ENCODE measurements around the gene IFNLR1. TPM values are rescaled to one million over a fixed set of nuclear protein-coding genes. Genes with fewer than 3 reads are reported as not detected.
A peak's percentile ranks its signal among the peaks of the same experiment; 100 is the strongest.

The IFNLR1 gene
- 1.2 TPM for polyA plus RNA-seq (2013, experiment 1 of 4)
- polyA plus RNA-seq (2013, experiment 2 of 4), result 1.2 TPM
- polyA plus RNA-seq (2013, experiment 3 of 4), result 0.85 TPM
- polyA plus RNA-seq (2013, experiment 4 of 4), result 0.81 TPM

- Histone ChIP-seq H3K27me3 (ENCODE audit: control insufficient read depth, insufficient read depth, low read length, poor library complexity, severe bottlenecking) (peaks cover 37% of the 10 kb centered on the region), H3K27ac (ENCODE audit: insufficient read depth, low read depth, low read length, poor library complexity, severe bottlenecking) (no peak within 1 kb of the TSS), H3K36me3 (ENCODE audit: control insufficient read depth, insufficient read depth, low read length) (no peaks in the 10 kb centered on the region), H3K4me3 (ENCODE audit: insufficient read depth, low read depth, low read length) (peak within 1 kb of the TSS; percentile 49), H3K4me1 (ENCODE audit: control insufficient read depth, insufficient read depth, low read length) (no peaks in the 10 kb centered on the region), H3K9me3 (ENCODE audit: control insufficient read depth, low read length) (no peaks in the 10 kb centered on the region)
- WGBS, 2 experiments, result 1% methylated on average over 72 to 74 of the region's 74 CpGs
Observed at GRCh38 chr1:24186993-24187790, at the start of gene IFNLR1. TSS of gene IFNLR1 (minus strand) at chr1:24187289. CDS start at chr1:24187248, 41 bp downstream.

GRCh38 chr1:24235921-24236788 is 49.1 kb upstream of the IFNLR1 start:
- Histone ChIP-seq H3K9me3 (ENCODE audit: control insufficient read depth, low read length) (no peaks in the 10 kb centered on the region), H3K36me3 (ENCODE audit: control insufficient read depth, insufficient read depth, low read length) (no peaks in the 10 kb centered on the region), H3K27me3 (ENCODE audit: control insufficient read depth, insufficient read depth, low read length, poor library complexity, severe bottlenecking) (no peaks in the 10 kb centered on the region), H3K27ac (ENCODE audit: insufficient read depth, low read depth, low read length, poor library complexity, severe bottlenecking) (no peak overlapping the region), H3K4me3 (ENCODE audit: insufficient read depth, low read depth, low read length) (no peak overlapping the region), H3K4me1 (ENCODE audit: control insufficient read depth, insufficient read depth, low read length) (no peaks in the 10 kb centered on the region)
- WGBS, 2 experiments, result 69 to 71% methylated on average over 17 of the region's 17 CpGs

- no peaks in the 10 kb centered on the region for H3K27me3 ChIP-seq (ENCODE audit: control insufficient read depth, insufficient read depth, low read length, poor library complexity, severe bottlenecking)
Observed at GRCh38 chr1:24233684-24234600, 46.9 kb upstream of the IFNLR1 start.

GRCh38 chr1:24231701-24232100 is 44.6 kb upstream of the IFNLR1 start:
- Histone ChIP-seq H3K27me3 (ENCODE audit: control insufficient read depth, insufficient read depth, low read length, poor library complexity, severe bottlenecking) (no peaks in the 10 kb centered on the region), H3K9me3 (ENCODE audit: control insufficient read depth, low read length) (no peaks in the 10 kb centered on the region), H3K4me3 (ENCODE audit: insufficient read depth, low read depth, low read length) (no peak overlapping the region), H3K27ac (ENCODE audit: insufficient read depth, low read depth, low read length, poor library complexity, severe bottlenecking) (no peak overlapping the region), H3K36me3 (ENCODE audit: control insufficient read depth, insufficient read depth, low read length) (no peaks in the 10 kb centered on the region), H3K4me1 (ENCODE audit: control insufficient read depth, insufficient read depth, low read length) (no peaks in the 10 kb centered on the region)
- 95 to 99% methylated on average over 3 of the region's 3 CpGs for WGBS, 2 experiments

More at GRCh38 chr1:24233684-24234600, 46.9 kb upstream of the IFNLR1 start:
- no peak overlapping the region for H3K4me3 ChIP-seq (ENCODE audit: insufficient read depth, low read depth, low read length)
- H3K36me3 ChIP-seq (ENCODE audit: control insufficient read depth, insufficient read depth, low read length), result no peaks in the 10 kb centered on the region
- H3K4me1 ChIP-seq (ENCODE audit: control insufficient read depth, insufficient read depth, low read length), result no peaks in the 10 kb centered on the region
- no peaks in the 10 kb centered on the region for H3K9me3 ChIP-seq (ENCODE audit: control insufficient read depth, low read length)
- WGBS, 2 experiments, result 72 to 79% methylated on average over 8 to 9 of the region's 9 CpGs
- no peak overlapping the region for H3K27ac ChIP-seq (ENCODE audit: insufficient read depth, low read depth, low read length, poor library complexity, severe bottlenecking)

GRCh38 chr1:24228311-24228710 is 41.2 kb upstream of the IFNLR1 start:
- no peak overlapping the region for H3K4me3 ChIP-seq (ENCODE audit: insufficient read depth, low read depth, low read length)
- no peaks in the 10 kb centered on the region for H3K4me1 ChIP-seq (ENCODE audit: control insufficient read depth, insufficient read depth, low read length)
- 96% methylated on average over 4 of the region's 4 CpGs for WGBS, 2 experiments
- H3K9me3 ChIP-seq (ENCODE audit: control insufficient read depth, low read length), result no peaks in the 10 kb centered on the region
- H3K27ac ChIP-seq (ENCODE audit: insufficient read depth, low read depth, low read length, poor library complexity, severe bottlenecking), result no peak overlapping the region
- no peaks in the 10 kb centered on the region for H3K27me3 ChIP-seq (ENCODE audit: control insufficient read depth, insufficient read depth, low read length, poor library complexity, severe bottlenecking)
- H3K36me3 ChIP-seq (ENCODE audit: control insufficient read depth, insufficient read depth, low read length), result no peaks in the 10 kb centered on the region

GRCh38 chr1:24226749-24227148 is 39.7 kb upstream of the IFNLR1 start:
- 91 to 94% methylated on average over 5 of the region's 5 CpGs for WGBS, 2 experiments
- Histone ChIP-seq H3K4me1 (ENCODE audit: control insufficient read depth, insufficient read depth, low read length) (no peaks in the 10 kb centered on the region), H3K36me3 (ENCODE audit: control insufficient read depth, insufficient read depth, low read length) (no peaks in the 10 kb centered on the region), H3K9me3 (ENCODE audit: control insufficient read depth, low read length) (no peaks in the 10 kb centered on the region), H3K4me3 (ENCODE audit: insufficient read depth, low read depth, low read length) (no peak overlapping the region), H3K27me3 (ENCODE audit: control insufficient read depth, insufficient read depth, low read length, poor library complexity, severe bottlenecking) (no peaks in the 10 kb centered on the region), H3K27ac (ENCODE audit: insufficient read depth, low read depth, low read length, poor library complexity, severe bottlenecking) (no peak overlapping the region)

GRCh38 chr1:24224761-24225160 is 37.7 kb upstream of the IFNLR1 start:
- no peak overlapping the region for H3K27ac ChIP-seq (ENCODE audit: insufficient read depth, low read depth, low read length, poor library complexity, severe bottlenecking)
- H3K4me1 ChIP-seq (ENCODE audit: control insufficient read depth, insufficient read depth, low read length), result no peaks in the 10 kb centered on the region
- H3K36me3 ChIP-seq (ENCODE audit: control insufficient read depth, insufficient read depth, low read length), result no peaks in the 10 kb centered on the region
- no peak overlapping the region for H3K4me3 ChIP-seq (ENCODE audit: insufficient read depth, low read depth, low read length)
- no peaks in the 10 kb centered on the region for H3K27me3 ChIP-seq (ENCODE audit: control insufficient read depth, insufficient read depth, low read length, poor library complexity, severe bottlenecking)
- WGBS, 2 experiments, result 87 to 88% methylated on average over 3 of the region's 4 CpGs
- no peaks in the 10 kb centered on the region for H3K9me3 ChIP-seq (ENCODE audit: control insufficient read depth, low read length)

- no peak overlapping the region for H3K4me3 ChIP-seq (ENCODE audit: insufficient read depth, low read depth, low read length)
- 92 to 95% methylated on average over 2 of the region's 2 CpGs for whole genome bisulfite sequencing, 2 experiments
- no peaks in the 10 kb centered on the region for H3K27me3 ChIP-seq (ENCODE audit: control insufficient read depth, insufficient read depth, low read length, poor library complexity, severe bottlenecking)
- no peak overlapping the region for H3K27ac ChIP-seq (ENCODE audit: insufficient read depth, low read depth, low read length, poor library complexity, severe bottlenecking)
- no peaks in the 10 kb centered on the region for H3K36me3 ChIP-seq (ENCODE audit: control insufficient read depth, insufficient read depth, low read length)
- no peaks in the 10 kb centered on the region for H3K9me3 ChIP-seq (ENCODE audit: control insufficient read depth, low read length)
- H3K4me1 ChIP-seq (ENCODE audit: control insufficient read depth, insufficient read depth, low read length), result no peaks in the 10 kb centered on the region
Observed at GRCh38 chr1:24224086-24224485, 37.0 kb upstream of the IFNLR1 start.

GRCh38 chr1:24222793-24223192 is 35.7 kb upstream of the IFNLR1 start:
- Histone ChIP-seq H3K27me3 (ENCODE audit: control insufficient read depth, insufficient read depth, low read length, poor library complexity, severe bottlenecking) (no peaks in the 10 kb centered on the region), H3K9me3 (ENCODE audit: control insufficient read depth, low read length) (no peaks in the 10 kb centered on the region), H3K4me3 (ENCODE audit: insufficient read depth, low read depth, low read length) (no peak overlapping the region), H3K36me3 (ENCODE audit: control insufficient read depth, insufficient read depth, low read length) (no peaks in the 10 kb centered on the region), H3K27ac (ENCODE audit: insufficient read depth, low read depth, low read length, poor library complexity, severe bottlenecking) (no peak overlapping the region), H3K4me1 (ENCODE audit: control insufficient read depth, insufficient read depth, low read length) (no peaks in the 10 kb centered on the region)
- WGBS, 2 experiments, result 93 to 97% methylated on average over 1 of the region's 1 CpG
